Ectodermal cell (in vitro differentiated cells): ENCODE measurements around the gene ZNF512.

Experiments used
- H3K27ac ChIP-seq: 2 replicates; pipeline ENCODE4 v1.7.0; 2013; ENCODE audit warnings: mild to moderate bottlenecking, low read depth, low read length; ENCODE audit not compliant: insufficient read depth, poor library complexity, severe bottlenecking
- H3K27me3 ChIP-seq: 2 replicates; pipeline ENCODE4 v1.7.0; 2013; ENCODE audit warnings: mild to moderate bottlenecking, low read length; ENCODE audit not compliant: insufficient read depth, control insufficient read depth, poor library complexity, severe bottlenecking
- H3K36me3 ChIP-seq: one replicate; pipeline ENCODE4 v1.7.0; 2013; ENCODE audit warnings: low read length; ENCODE audit not compliant: control insufficient read depth, insufficient read depth
- H3K4me1 ChIP-seq: one replicate; pipeline ENCODE4 v1.7.0; 2013; ENCODE audit warnings: low read length; ENCODE audit not compliant: control insufficient read depth, insufficient read depth
- H3K4me3 ChIP-seq: 2 replicates; pipeline ENCODE4 v1.7.0; 2013; ENCODE audit warnings: low read depth, low read length, control low read depth; ENCODE audit not compliant: insufficient read depth
- H3K9me3 ChIP-seq: 2 replicates; pipeline ENCODE4 v1.7.0; 2013; ENCODE audit warnings: mild to moderate bottlenecking, low read length, moderate library complexity; ENCODE audit not compliant: control insufficient read depth
- WGBS, 2 experiments: methylation state at CpG; one replicate each; pipeline ENCODE4 v1.1.7; 2013; ENCODE audit warnings: missing lambda C conversion rate in 2 of 2; 5-methylcytosine and 5-hydroxymethylcytosine counted together

ZNF512 gene

DNA sequence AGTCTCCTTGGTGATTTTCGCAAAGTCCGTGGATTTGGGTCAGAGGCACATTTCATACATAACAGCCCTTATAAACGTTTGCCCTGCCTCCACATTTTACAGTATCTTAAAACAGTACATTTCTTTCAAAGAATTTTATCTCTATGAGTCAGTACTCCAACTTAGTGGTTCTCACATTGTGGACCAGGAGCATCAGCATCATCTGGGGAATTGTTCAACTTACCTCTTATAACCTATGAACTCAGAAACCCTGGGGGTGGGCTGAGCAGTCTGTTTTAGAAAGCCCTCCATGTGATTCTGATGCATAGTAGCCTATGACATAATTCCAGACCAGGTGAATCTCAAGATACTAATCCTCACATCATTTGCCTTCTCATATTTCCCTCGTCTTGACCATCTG, 68.2 kb downstream of the ZNF512 start:
- Histone ChIP-seq H3K36me3 (peaks cover 50% of the 10 kb centered on the region), H3K27ac (no peak overlapping the region), H3K9me3 (no peaks in the 10 kb centered on the region), H3K4me3 (no peak overlapping the region), H3K4me1 (no peaks in the 10 kb centered on the region), H3K27me3 (no peaks in the 10 kb centered on the region)
- WGBS, 2 experiments, result 87 to 93% methylated on average over 3 to 4 of the region's 4 CpGs

DNA sequence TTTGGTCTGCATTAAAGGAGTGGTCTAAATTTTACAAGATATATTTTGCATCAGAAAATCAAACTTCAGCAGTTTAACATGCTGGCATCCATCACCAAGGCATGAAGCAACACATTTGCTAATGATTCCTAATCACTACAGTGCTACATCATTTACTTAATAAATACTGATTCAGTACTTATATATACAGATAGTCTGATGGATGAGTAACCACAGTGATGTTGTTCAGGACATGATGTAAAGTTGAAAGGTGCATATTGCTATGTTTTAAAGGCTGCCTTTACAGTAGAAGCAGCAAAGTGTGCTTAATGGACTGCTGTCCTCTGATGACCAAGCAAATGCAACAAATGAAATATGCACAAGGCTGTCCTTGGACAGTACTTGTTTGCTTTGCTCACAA, 69.5 kb downstream of the ZNF512 start:
- Histone ChIP-seq H3K27me3 (no peaks in the 10 kb centered on the region), H3K27ac (no peak overlapping the region), H3K9me3 (no peaks in the 10 kb centered on the region), H3K36me3 (peaks cover 56% of the 10 kb centered on the region), H3K4me3 (no peak overlapping the region), H3K4me1 (no peaks in the 10 kb centered on the region)

DNA sequence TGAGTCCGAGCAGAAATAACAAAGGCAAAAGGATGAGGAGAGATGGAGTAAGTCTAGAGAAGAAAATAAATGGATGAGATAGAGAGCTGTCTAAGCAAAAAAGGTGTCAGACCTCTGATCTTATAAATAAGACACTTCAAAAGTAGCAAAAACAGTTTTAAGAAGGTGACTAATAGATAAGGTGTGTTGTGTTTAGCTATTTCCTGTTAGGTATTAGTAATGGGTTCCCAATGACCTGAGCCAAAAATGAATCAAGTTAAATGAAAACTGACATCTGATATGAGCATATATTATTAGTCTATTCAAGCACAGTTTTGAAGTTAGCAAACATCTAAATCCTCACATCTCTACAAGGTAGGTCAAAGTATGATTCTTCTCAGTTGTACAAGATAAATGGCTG, 69.9 kb downstream of the ZNF512 start:
- Histone ChIP-seq H3K36me3 (peaks cover 56% of the 10 kb centered on the region), H3K4me1 (no peaks in the 10 kb centered on the region), H3K27ac (no peak overlapping the region), H3K27me3 (no peaks in the 10 kb centered on the region), H3K9me3 (no peaks in the 10 kb centered on the region), H3K4me3 (no peak overlapping the region)
- WGBS, 2 experiments, result 93 to 95% methylated on average over 1 of the region's 1 CpG

DNA sequence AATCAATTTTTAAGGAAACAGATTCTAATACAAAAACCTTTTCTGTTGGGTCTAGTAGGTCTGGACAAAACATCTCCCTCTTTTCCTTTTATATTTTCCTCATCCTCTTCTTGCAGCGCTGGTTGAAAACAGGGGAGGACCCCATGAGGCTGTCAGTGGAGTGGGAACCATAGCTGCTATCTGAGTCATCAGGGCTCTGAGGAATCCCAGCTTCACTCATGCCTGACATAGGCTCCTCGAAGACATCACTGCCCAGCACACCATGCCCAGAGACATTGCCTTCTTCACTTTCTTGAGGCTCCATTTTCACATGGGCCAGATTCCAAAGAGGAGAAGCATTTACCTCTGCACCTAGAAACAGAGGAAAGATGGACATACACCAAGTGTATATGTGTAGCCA, 70.6 kb downstream of the ZNF512 start:
- Histone ChIP-seq H3K4me3 (no peak overlapping the region), H3K27ac (no peak overlapping the region), H3K27me3 (no peaks in the 10 kb centered on the region), H3K4me1 (no peaks in the 10 kb centered on the region), H3K9me3 (no peaks in the 10 kb centered on the region), H3K36me3 (peaks cover 53% of the 10 kb centered on the region)
- WGBS, 2 experiments, result 94 to 100% methylated on average over 2 of the region's 2 CpGs

DNA sequence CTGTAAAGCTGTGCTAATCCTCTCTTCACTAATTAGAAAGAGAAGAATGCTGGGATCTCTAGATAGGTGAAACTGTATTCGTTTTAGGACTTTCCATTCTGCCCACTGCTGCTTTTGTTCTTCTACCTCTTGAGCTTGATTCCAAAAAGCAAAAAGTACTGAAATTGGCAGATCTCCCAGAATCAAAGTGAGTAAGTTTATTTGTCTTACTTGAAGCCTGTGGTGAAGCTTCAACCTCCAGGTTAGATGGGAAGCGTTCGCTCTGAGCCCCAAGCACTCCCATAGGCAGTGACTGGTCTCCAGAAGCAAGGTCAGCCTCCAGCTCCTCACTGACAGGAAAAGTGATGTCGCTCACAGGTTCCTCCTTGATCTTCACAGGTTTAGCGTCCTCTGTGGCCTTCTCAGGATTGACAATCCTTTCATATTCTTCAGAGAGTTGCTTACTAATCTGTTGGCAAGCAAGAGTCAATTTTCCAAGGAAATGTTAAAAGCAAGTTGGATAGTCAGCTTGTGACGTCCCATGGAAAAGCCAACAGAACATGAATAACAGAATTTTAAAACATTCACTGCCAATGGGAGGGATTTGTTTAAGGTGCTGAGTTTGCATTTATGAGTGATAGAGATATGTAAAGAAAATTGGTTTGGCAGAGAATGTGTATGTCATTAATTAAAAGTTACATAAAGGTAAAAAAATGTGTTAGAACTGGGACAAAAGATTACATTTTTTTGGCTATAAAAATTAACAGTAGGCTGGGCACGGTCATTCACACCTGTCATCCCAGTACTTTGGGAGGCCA, 72.5 kb downstream of the ZNF512 start:
- H3K27me3 ChIP-seq, result no peaks in the 10 kb centered on the region
- H3K9me3 ChIP-seq, result no peaks in the 10 kb centered on the region
- WGBS, 2 experiments, result 87 to 90% methylated on average over 7 of the region's 7 CpGs
- no peak overlapping the region for H3K27ac ChIP-seq
- no peaks in the 10 kb centered on the region for H3K4me1 ChIP-seq
- peaks cover 49% of the 10 kb centered on the region for H3K36me3 ChIP-seq
- H3K4me3 ChIP-seq, result no peak overlapping the region

DNA sequence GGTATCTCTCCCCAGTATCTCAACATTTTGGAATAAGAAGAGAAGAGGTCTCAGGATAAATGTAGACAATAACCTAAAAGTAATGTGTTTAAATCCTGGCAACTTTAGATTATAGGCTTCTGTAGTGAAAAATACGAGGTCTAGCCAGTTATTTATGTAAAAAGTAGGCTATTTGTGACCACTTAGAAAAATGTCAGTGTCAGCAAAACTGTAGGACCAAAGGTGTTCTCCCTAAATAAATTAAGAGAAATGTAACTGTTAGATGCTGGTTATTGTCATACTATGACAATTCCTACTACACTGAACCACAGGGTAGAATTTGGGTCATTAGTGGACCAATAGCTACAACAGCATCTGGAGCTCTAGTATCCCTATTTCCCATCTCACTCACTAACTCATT, 78.5 kb downstream of the ZNF512 start:
- H3K27me3 ChIP-seq, result no peaks in the 10 kb centered on the region
- no peak overlapping the region for H3K27ac ChIP-seq
- H3K4me3 ChIP-seq, result no peak overlapping the region
- H3K36me3 ChIP-seq, result peaks cover 12% of the 10 kb centered on the region
- no peaks in the 10 kb centered on the region for H3K4me1 ChIP-seq
- no peaks in the 10 kb centered on the region for H3K9me3 ChIP-seq
- 88 to 89% methylated on average over 1 of the region's 1 CpG for WGBS, 2 experiments

DNA sequence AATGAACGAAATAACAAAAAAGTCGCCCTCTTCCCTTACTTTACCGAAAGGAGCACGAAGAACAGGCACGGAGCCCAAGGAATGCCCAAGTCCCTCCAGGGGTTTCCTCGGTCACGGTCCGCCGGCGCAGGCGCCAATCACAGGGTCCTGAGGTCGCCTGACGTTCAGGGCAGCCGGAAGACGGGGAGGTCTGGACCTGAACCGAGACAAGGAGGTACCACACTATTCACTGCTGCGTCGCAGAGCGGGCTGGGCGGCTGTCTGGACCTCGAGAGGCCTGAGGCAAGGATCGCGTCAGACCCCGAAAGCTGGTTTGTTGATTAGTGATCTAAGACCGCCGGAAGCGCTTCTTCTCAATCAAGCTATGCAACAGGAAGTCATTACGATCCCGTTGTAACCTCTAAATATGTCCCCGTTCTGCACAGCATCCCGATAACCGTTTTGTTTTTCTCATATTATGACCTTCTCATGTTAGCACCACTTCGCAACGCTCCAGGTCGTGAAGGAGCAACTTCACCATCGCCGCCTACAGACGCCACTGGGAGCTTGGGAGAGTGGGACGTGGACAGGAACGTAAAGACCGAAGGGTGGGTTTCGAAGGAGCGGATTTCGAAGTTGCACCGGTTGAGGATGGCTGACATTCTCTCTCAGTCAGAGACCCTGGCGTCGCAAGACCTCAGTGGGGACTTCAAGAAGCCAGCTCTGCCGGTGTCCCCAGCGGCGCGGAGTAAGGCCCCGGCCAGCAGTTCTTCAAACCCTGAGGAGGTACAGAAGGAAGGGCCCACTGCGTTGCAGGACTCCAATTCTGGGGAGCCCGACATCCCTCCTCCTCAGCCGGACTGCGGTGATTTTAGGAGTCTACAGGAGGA, 80.7 kb downstream of the ZNF512 start, which contains the start of the genes SLC4A1AP and SUPT7L:
TSS of gene SLC4A1AP (plus strand) at position 605 of the 869 bp plus-strand sequence. CDS start at position 631, 26 bp downstream.
TSS of gene SUPT7L (minus strand) at position 330 of the 869 bp plus-strand sequence. CDS start 1,422 bp downstream, outside the sequence.
- H3K27me3 ChIP-seq, result no peaks in the 10 kb centered on the region
- 0% methylated on average over 56 of the region's 56 CpGs for WGBS, 2 experiments
- peak within 1 kb of the TSS; percentile 77 for H3K27ac ChIP-seq
- no peaks in the 10 kb centered on the region for H3K9me3 ChIP-seq
- peaks cover 11% of the 10 kb centered on the region for H3K36me3 ChIP-seq
- H3K4me3 ChIP-seq, result peak within 1 kb of the TSS; percentile 96
- H3K4me1 ChIP-seq, result no peaks in the 10 kb centered on the region

DNA sequence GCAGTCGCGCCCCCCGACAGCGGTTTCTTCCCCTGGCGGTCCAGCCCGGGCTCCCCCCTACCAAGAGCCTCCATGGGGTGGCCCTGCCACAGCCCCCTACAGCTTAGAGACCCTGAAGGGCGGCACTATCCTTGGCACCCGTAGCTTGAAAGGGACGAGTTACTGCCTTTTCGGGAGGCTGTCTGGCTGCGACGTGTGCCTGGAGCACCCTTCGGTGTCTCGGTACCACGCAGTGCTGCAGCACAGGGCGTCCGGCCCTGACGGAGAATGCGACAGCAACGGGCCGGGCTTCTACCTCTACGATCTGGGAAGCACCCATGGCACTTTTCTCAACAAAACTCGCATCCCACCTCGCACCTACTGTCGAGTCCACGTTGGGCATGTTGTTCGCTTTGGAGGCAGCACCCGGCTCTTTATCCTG, 81.3 kb downstream of the ZNF512 start:
- WGBS, 2 experiments, result 6 to 7% methylated on average over 28 of the region's 28 CpGs
- Histone ChIP-seq H3K27me3 (no peaks in the 10 kb centered on the region), H3K9me3 (no peaks in the 10 kb centered on the region), H3K4me1 (no peaks in the 10 kb centered on the region), H3K27ac (no peak overlapping the region), H3K36me3 (peaks cover 13% of the 10 kb centered on the region), H3K4me3 (peak overlapping the region; percentile 96)

DNA sequence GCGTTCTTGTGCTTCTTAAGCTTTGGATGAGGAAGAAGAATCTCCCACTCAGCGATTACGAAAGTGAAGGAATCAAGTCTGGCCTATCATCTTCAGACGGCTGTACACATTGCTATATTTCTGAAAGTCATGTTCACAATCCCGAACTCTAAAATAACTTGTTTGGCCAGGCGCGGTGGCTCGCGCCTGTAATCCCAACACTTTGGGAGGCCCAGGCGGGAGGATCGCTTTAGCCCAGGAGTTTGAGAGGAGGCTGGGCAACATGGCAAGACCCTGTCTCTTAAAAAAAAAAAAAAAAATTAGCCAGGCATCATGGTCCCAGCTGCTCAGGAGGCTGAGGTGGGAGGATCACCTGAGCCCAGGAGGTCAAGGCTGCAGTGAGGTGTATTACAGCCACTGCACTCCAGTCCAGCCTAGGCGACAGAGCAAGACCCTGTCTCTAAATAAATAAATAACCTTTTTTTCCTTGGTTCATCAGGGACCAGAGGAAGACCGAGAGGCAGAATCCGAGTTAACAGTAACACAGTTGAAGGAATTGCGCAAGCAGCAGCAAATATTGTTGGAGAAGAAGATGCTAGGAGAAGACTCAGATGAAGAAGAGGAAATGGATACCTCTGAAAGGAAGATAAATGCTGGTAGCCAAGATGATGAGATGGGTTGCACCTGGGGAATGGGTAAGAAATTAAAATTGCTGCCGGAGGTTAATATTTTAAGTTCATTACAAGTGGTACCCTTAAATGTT, 82.0 kb downstream of the ZNF512 start:
- Histone ChIP-seq H3K27ac (no peak overlapping the region), H3K4me1 (no peaks in the 10 kb centered on the region), H3K4me3 (peak overlapping the region; percentile 96), H3K9me3 (no peaks in the 10 kb centered on the region), H3K36me3 (peaks cover 17% of the 10 kb centered on the region), H3K27me3 (no peaks in the 10 kb centered on the region)
- WGBS, 2 experiments, result 90 to 93% methylated on average over 15 to 16 of the region's 16 CpGs
